GM23338 (cell line): Measurements from ENCODE around the gene GPX1. TPM values are rescaled to one million over a fixed set of nuclear protein-coding genes. Genes with fewer than 3 reads are reported as not detected.

ENCODE experiments used
- ATAC-seq: fragments of 200-7000 bp; cut with Tn5 transposase; 3 replicates; pipeline ENCODE4 v1.9.1; 2020
- DNase-seq: peaks from one replicate; pipeline ENCODE4 v3.0.0-alpha.2; 2015; ENCODE audit warnings: low spot score
- H2AFZ ChIP-seq: fragments of 200-600 bp; sonication (generic); 2 replicates; pipeline ENCODE4 v1.8.0; 2016; ENCODE audit warnings: antibody characterized with exemption, mild to moderate bottlenecking, moderate library complexity
- H3F3A ChIP-seq: fragments of 200-600 bp; sonication (generic); replicated peaks from 2 replicates; pipeline ENCODE4 v1.8.0; 2017; ENCODE audit warnings: antibody characterized with exemption, mixed run types, low read depth
- H3K27ac ChIP-seq: fragments of 200-600 bp; sonication (generic); 2 replicates; pipeline ENCODE4 v1.6.1; 2016; ENCODE audit warnings: low read depth
- H3K27me3 ChIP-seq: fragments of 200-600 bp; sonication (generic); 2 replicates; pipeline ENCODE4 v1.8.0; 2016; ENCODE audit warnings: mild to moderate bottlenecking, mixed run types, moderate library complexity; ENCODE audit not compliant: insufficient read depth
- H3K36me3 ChIP-seq: fragments of 200-600 bp; sonication (generic); 2 replicates; pipeline ENCODE4 v1.8.0; 2016; ENCODE audit warnings: mild to moderate bottlenecking; ENCODE audit not compliant: insufficient read depth
- H3K4me1 ChIP-seq: fragments of 200-600 bp; sonication (generic); 2 replicates; pipeline ENCODE4 v1.8.0; 2016; ENCODE audit warnings: mild to moderate bottlenecking, moderate library complexity; ENCODE audit not compliant: insufficient read depth
- H3K4me2 ChIP-seq: fragments of 200-600 bp; sonication (generic); 2 replicates; pipeline ENCODE4 v1.7.1; 2017; ENCODE audit warnings: mixed run types
- H3K4me3 ChIP-seq: fragments of 200-600 bp; sonication (generic); 2 replicates; pipeline ENCODE4 v1.6.1; 2016; ENCODE audit warnings: mixed run types
- H3K79me2 ChIP-seq: fragments of 200-600 bp; sonication (generic); replicated peaks from 2 replicates; pipeline ENCODE4 v1.8.0; 2017; ENCODE audit warnings: mild to moderate bottlenecking; ENCODE audit not compliant: insufficient read depth
- H3K9me2 ChIP-seq: fragments of 200-600 bp; sonication (generic); 2 replicates; pipeline ENCODE4 v1.8.0; 2017; ENCODE audit not compliant: insufficient read depth
- H4K20me1 ChIP-seq: fragments of 200-600 bp; sonication (generic); replicated peaks from 2 replicates; pipeline ENCODE4 v1.8.0; 2017; ENCODE audit warnings: mild to moderate bottlenecking; ENCODE audit not compliant: insufficient read depth
- H3K27ac Mint-ChIP-seq: 2 replicates; pipeline ENCODE4 v1.8.0; 2020; ENCODE audit warnings: inconsistent platforms, mild to moderate bottlenecking, moderate library complexity, mixed read lengths
- H3K27me3 Mint-ChIP-seq: 3 replicates; pipeline ENCODE4 v1.8.0; 2022; ENCODE audit warnings: low read depth, mild to moderate bottlenecking, moderate library complexity, mixed read lengths, inconsistent platforms; ENCODE audit not compliant: insufficient read depth, poor library complexity
- H3K36me3 Mint-ChIP-seq: 3 replicates; pipeline ENCODE4 v1.8.0; 2021; ENCODE audit warnings: low read depth, mild to moderate bottlenecking, inconsistent platforms, moderate library complexity, mixed read lengths
- H3K4me1 Mint-ChIP-seq: 3 replicates; pipeline ENCODE4 v1.8.0; 2020; ENCODE audit warnings: mild to moderate bottlenecking, inconsistent platforms, mixed read lengths
- H3K4me3 Mint-ChIP-seq: 3 replicates; pipeline ENCODE4 v1.8.0; 2021; ENCODE audit warnings: moderate library complexity, mild to moderate bottlenecking, inconsistent platforms, mixed read lengths
- H3K9me3 Mint-ChIP-seq: 3 replicates; pipeline ENCODE4 v1.8.0; 2020; ENCODE audit warnings: moderate library complexity, mild to moderate bottlenecking, inconsistent platforms, mixed read lengths
- CREB1 ChIP-seq: fragments of 250-450 bp; sonication (Bioruptor Pico); IDR thresholded peaks from 2 replicates; pipeline ENCODE4 v1.5.0; 2020; ENCODE audit warnings: low read depth, mild to moderate bottlenecking, moderate library complexity
- CTCF ChIP-seq, 2 experiments: fragments of 200-600 bp in 1 of 2; sonication (generic) in 1 of 2; conservative IDR thresholded peaks; 2 replicates each; pipeline versions ENCODE4 v1.5.1 to v1.6.1; 2016 to 2017; ENCODE audit warnings: antibody characterized with exemption in 2 of 2, low read depth in 2 of 2, mild to moderate bottlenecking in 2 of 2, moderate library complexity in 1 of 2
- ETS1 ChIP-seq: IDR thresholded peaks from 2 replicates; pipeline ENCODE4 v1.6.1; 2016; ENCODE audit warnings: antibody characterized with exemption
- EZH2phosphoT487 ChIP-seq: fragments of 200-600 bp; sonication (generic); IDR thresholded peaks from one replicate; pipeline ENCODE4 v1.8.1; 2018; ENCODE audit warnings: antibody characterized with exemption; ENCODE audit not compliant: unreplicated experiment
- POLR2AphosphoS5 ChIP-seq: IDR thresholded peaks from 2 replicates; pipeline ENCODE4 v1.6.1; 2016; ENCODE audit warnings: antibody characterized with exemption, low read depth
- REST ChIP-seq: IDR thresholded peaks from one replicate; pipeline ENCODE4 v1.6.1; 2018; ENCODE audit warnings: antibody characterized with exemption; ENCODE audit not compliant: unreplicated experiment
- polyA plus RNA-seq: library from polyadenylated mRNA; unstranded; fragments of >200 nt; fragmentation: Nextera tagmentation; extraction: Ambion mirVana; gene quantifications from 2 replicates; pipeline ENCODE4 v1.2.1, GENCODE V29; 2016
- total RNA-seq: library from RNA; depleted of rRNA; stranded (reverse); fragments of >200 nt; shearing (Covaris generic); gene quantifications from 2 replicates; pipeline ENCODE4 v1.2.3, GENCODE V29; 2014

The GPX1 gene
- total and polyA plus RNA-seq, 2 experiments from 2014 or later, result 247 to 394 TPM

- TF ChIP-seq REST (no peak), EZH2phosphoT487 (no peak), CTCF (conservative IDR thresholded peaks at IDR 0.05; ENCODE audit: low read depth in 2 of 2) (peak; percentile 43 to 71), ETS1 (peak; percentile 20; the same call in 1 of the 2 replicates), POLR2AphosphoS5 (peak; percentile 66; the same call in 1 of the 2 replicates), CREB1 (CRISPR knock-in tag) (peak; percentile 15; the same call in 1 of the 2 replicates)
- Mint-ChIP-seq H3K4me3 (peak within 1 kb of the TSS; percentile 92), H3K4me1 (peaks cover 13% of the 10 kb centered on the region; the same call in 2 of the 3 replicates), H3K36me3 (peaks cover 5% of the 10 kb centered on the region; the same call in 2 of the 3 replicates), H3K27ac (peak within 1 kb of the TSS; percentile 90), H3K27me3 (peaks cover 3% of the 10 kb centered on the region), H3K9me3 (no peaks in the 10 kb centered on the region; the same call in 2 of the 3 replicates)
- DNase-seq (peak; percentile 88), ATAC-seq (peak; percentile 89)
- no peaks in the 10 kb centered on the region for H3K27me3 ChIP-seq
- peak within 1 kb of the TSS; percentile 71 for H3K4me3 ChIP-seq
- peak within 1 kb of the TSS; percentile 85 for H3K4me2 ChIP-seq
- H3K79me2 ChIP-seq, result peaks cover 25% of the 10 kb centered on the region
- peaks cover 14% of the 10 kb centered on the region; the same call in 1 of the 2 replicates for H3F3A ChIP-seq
- H3K9me2 ChIP-seq, result no peaks in the 10 kb centered on the region
- H3K36me3 ChIP-seq, result no peaks in the 10 kb centered on the region
- H3K4me1 ChIP-seq, result 0 out of 2 replicates have a peak, but pooled peaks cover 8% of the 10 kb centered on the region
- H3K27ac ChIP-seq, result peak within 1 kb of the TSS; percentile 92
- H4K20me1 ChIP-seq, result no peaks in the 10 kb centered on the region
- peak within 1 kb of the TSS; percentile 87 for H2AFZ ChIP-seq
Measured at GRCh38 chr3:49339941-49340800, 18.0 kb downstream of the GPX1 start, which contains the start of gene USP4. Gene USP4 (minus strand): TSS chr3:49340053. CDS start chr3:49340024, 29 bp downstream.
